GM18526 (cell line): ENCODE results near the gene PMVK.

Experiments used
- POLR2A ChIP-seq: IDR thresholded peaks from 3 replicates; pipeline ENCODE4 v1.6.1; 2011; ENCODE audit not compliant: insufficient read length; ENCODE audit errors: extremely low read depth

PMVK gene

DNA sequence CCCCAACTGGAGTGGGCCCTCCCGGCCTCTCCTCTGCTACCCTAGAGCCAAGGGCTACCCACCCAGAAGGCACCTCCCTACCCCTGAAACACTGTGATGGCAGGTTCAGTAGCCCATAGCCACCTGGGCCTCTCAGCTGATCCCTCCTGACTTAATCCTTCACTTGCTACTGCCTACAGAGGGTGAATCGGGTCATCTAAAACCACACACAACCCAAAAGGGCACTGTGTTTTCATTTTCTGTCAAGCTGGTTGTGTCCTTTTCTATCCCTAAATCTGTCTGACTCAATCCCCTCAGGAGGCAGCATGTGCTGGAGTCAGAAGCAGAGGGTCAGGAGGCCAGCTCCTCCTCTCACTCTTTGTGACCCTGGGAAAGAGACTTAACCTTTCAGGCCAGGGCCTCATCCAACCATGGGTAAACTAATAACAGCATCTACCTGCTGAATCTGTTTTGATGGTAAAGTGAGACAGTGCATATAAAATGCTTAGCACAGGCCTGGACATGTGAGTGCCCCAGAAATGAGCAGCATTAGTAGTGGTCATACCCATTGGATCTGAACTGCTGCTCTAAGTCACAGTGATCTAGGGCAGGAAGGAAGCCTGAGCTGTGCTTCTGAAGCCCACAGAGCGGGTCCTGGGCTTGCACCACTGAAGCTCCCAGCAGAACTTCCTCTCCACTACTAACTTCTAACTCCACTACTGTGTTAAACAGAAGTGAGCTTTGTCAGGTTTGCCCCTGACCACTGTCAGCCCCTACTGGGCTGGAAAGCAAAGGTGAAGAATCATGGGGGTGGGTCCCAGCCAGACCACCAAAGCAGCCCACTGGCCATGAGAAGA, 11.0 kb downstream of the PMVK start:
- TF ChIP-seq POLR2A = no peak

DNA sequence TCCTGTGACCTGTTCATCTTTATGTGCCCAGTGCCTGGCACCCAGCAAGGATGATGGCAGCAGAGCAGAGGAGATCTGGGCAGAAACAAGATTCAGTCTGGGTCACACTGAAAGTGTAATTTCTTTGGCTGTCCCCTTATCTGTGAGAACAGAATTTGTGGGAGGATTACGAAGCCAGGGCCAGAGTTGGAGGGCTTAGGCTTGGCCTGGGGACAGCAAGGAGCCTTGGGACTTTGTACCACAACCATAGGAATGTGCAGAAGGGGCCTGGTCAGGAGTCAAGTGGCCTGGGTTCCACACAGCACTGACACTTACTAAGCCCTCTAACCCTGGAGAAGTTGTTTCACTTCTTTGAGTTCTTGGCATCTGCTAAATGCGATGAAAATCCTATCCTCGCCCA, 12.8 kb downstream of the PMVK start:
- TF ChIP-seq POLR2A = no peak

DNA sequence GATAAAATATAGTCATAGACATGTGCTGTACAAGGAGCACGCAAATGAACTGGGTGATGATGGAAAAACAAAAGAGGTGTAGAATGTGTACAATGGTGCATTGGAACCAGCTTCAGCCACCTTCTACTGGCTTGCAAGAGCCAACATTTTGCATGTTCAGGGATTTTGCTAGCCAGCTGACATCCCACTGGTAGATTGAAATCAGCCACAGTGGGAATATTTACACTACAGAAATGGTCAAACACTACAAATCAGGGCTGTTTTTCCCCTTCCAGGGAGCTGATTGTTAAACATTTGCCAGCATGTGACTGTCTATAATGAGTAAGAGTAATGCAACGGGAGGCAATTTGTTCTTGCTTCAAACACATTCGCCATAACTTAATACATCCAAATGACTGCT, 23.2 kb downstream of the PMVK start:
- no peak for TF ChIP-seq POLR2A

DNA sequence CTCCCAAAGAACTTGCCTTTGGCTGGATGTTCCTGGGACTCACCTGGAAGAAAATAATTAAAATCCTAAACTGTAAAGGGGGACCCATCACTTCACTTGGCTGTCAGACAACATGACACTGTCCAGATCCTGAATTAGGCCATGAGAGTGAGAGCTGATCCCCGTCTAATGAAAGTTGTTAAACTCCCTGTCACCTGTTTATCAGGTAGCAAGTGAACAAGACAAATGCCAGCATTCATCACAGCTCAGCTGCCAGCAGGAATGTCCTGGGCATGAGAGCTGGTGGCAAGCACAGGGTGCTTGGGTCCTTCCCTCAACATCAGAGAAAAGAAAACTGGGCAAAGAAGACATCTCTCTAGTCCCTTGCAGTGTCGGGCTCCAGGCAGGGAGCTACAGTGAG, 23.8 kb downstream of the PMVK start:
- TF ChIP-seq POLR2A = no peak

DNA sequence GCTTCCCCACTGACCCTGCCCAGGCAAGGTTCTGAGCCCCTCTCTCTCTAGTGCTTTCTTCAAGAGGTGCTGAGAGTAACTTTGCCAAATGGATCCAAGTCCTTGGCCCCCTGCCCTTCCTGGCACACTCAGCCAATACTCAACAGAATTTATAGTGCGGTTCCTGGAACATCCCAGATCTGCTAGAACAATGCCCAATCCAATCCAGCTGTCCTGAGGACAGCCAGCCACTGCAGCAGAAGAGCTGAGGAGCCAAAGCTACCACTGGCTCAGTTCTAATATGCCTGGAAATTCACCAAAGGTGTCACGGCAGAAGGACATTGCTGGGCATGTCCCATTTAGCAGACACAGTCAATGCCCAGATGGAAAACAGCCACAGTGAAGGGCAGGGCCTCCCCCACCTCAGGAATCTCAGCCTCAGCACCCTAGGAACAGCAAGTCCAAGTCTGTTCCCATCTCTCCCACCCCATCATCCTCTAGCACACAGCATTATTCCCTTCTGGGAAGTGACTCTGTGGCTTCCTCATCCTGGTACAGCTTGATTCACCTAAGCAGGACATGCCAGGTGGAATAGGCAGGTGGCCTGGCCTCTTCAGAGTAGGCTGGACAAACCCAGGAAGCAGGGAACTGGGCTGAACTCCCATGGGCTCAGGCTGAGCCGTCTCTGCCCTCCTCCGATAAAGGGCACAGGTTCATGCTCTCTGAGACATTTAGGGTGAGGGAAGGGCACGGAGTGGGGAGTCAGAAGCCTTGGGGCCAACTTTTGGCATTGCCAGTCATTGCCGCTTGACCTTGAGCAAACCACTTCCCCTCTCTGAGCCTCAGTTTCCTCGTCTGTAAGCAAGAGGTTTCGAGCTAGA, 24.6 kb downstream of the PMVK start:
- TF ChIP-seq POLR2A = no peak

DNA sequence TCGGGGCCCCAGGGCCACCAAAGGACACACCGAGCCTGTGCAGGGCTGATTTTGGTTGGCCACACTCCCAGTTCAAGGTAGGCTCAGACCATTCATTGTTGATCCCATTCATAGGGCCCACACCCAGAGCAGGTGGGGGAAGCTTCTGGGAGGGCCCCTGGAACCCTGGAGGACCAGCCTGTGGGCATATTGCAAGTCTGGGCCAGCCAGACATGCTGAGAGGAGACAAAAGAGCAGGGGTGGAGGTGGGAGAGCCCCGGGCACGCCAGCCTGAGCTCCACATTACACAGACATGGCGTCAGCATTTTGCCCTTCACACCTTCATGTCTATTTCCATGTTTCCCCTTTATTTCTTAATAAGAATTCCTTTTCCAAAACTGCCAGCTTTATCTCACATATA, 25.7 kb downstream of the PMVK start:
- no peak for TF ChIP-seq POLR2A

DNA sequence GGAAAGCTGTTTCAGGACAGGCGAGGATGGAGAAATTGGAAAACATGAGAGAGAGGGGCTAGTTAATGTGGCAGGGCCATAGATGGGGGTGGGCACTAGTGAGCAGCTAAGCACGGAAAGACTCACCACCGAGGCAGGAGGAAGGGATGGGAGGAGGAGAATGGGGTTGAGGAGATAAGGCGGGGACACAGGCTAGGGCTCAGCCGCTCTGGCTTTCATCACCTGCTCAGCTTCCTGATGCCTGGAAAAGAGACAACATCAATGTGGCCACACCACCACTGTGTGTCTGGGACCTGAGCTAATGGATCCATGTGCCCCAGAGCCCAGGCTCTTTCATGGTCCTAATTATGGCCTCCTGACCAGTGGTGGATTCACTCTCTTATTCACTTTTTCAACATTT, 27.6 kb downstream of the PMVK start:
- TF ChIP-seq POLR2A = no peak

DNA sequence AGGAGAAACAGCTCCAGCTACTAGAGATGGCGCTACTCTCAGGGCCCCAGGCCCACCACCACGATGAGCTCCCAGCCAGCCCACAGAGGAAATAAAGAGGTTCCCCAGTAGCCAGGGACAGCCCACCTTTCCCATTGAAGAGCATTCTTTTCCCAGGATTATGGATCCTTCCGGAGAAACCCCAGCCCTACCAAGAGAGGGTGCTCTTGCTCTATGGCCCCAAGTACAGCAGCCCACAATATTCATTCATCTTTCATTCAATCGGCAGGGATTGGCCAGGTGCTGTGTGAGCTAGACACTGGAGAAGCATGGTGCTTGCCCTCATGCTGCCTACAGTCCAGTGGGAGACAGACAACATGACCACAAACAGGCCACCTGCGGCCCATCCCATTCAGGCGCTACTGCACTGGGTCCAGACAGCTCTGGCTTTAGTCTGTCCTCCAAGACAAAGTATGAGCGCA, 29.9 kb downstream of the PMVK start:
- TF ChIP-seq POLR2A = no peak

DNA sequence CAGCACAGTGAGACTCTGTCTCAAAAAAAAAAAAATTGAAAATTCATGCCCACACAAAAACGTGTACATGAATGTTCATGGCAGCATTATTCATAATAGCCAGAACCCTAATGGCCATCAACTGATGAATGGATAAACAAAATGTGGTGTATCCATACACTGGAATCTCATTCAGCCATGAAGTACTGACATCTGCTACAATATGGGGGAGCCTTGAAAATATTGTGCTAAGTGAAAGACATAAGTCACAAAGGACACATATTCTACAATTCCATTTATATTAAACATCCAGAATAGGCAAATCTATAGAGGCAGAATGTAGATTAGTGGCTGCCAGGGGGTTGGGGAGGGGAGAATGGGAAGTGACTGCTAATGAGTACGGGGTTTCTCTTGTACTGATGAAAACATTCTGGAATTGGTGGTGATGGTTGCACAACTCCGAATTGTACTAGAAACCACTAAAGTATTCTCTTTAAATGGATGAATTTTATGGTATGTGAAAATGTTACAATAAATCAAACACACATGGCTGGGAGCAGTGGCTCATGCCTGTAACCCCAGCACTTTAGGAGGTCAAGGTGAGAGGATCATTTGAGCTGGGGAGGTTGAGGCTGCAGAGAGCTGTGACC, 33.5 kb downstream of the PMVK start:
- no peak for TF ChIP-seq POLR2A

DNA sequence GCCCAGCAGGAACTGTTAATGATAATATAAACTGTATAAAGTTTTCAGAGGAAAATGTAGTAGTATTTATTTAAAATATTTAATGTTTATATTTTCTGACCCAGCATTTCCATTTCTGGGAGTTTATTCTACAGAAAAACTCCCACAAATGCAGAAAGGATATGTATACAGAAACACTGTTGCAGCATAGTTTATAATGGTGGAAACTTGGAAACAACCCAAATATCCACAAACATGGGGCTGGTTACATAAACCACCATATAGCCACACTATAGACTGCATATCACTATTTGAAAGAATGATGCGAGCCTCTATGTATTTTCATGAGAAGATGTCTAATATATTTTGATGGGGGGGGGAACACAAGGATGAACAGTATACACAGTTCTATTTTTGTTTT, 34.9 kb downstream of the PMVK start:
- no peak for TF ChIP-seq POLR2A

DNA sequence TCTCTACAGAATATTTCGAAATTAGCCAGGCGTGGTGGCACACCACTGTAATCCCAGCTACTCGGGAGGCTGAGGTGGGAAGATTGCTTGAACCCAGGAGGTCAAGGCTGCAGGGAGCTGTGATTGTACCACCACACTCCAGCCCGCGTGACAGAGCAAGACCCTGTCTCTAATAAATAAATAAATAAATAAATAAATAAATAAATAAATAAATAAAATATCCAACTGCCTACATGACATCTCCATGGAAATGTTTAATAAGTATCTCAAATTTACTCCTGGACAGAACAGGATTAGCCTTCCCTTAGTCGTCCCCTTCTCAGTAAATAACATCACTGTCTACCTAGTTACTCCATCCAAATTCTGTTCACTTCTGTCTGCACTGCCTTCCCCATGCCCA, 37.5 kb downstream of the PMVK start:
- no peak for TF ChIP-seq POLR2A

DNA sequence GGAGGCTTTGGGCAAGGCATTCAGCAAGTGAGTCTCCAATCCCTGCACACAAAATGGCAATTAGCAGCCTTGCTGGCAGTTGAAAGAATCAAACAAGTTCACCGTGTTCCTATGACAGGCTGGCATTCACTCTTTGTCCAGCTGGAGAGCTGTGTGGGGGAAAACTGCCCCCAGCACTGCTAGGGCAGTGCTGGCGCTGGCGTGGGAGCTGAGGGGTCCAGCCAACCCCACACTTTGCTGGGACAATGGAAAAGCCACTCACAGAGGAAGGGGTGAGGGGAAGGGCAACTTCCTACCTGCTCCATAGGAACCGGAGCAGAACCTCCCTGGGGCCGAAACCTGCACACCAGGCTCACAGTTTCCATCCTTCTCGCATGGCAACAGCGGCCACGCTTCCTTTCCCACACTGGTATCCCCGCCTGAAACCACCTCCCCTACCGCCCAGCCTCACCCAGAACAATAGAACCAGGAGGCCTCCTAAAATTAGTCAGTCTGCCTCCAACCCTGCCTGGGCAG, 39.7 kb downstream of the PMVK start:
- no peak for TF ChIP-seq POLR2A

DNA sequence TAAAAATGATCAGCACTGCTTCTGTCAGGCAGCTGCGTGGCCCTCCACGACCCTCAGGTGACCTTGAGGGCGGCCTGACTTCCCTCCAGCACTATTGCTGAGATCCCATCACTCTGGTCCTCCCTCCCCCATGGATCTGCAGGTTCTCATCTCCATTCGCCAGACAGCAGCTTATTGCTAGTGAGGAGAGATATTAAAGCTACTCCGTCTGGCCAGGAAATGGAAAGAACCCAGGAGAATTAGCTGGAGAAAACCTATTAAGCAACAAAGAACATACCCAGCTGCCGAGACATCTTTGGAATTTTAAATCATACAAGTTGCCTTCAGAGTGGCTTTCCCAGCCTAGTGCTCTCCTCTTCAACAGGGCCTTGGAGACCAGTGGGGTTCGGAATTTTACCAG, 40.7 kb downstream of the PMVK start:
- no peak for TF ChIP-seq POLR2A

DNA sequence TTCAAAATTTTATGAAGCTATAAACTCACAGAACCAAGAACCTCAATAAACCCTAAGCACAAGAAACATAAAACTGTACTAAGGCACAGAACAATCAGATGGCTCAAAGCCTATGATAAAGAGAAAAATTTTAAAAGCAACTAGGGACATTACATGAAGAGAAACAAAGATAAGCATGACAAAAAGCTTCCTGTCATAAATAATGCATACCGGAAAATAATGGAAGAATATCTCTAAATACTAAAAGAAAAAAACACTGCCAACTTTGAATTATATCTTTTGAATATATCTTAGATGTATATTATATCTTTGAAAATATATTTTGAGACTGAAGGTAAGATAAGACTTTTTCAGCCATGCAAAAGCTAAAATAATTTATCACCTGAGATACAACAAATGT, 45.1 kb downstream of the PMVK start:
- TF ChIP-seq POLR2A = no peak

DNA sequence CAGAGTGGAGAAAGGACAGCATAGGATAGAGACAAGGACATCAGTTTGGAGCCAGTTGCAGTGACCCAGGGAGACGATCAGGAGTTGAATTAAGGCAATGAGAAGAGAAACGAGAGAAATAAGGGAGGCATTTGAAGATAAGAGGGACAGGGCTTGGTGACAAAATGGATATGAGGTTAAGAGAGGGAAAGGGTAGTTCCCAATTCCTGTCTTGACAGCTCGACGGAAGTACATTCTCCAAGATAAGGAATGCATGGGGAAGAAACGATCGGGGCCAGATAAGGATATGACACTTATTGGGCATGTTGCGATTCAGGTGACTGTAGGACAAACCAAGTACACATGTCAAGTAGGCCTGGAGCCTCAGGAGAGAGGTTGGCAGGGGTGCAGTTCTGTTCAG, 47.8 kb downstream of the PMVK start:
- TF ChIP-seq POLR2A = no peak
